HCT116 (cell line): ENCODE results near the gene ITPR2. TPM values are rescaled to one million over a fixed set of nuclear protein-coding genes. Genes with fewer than 3 reads are reported as not detected.

Experiments used
- ATAC-seq: fragments of 200-7000 bp; cut with Tn5 transposase; 2 replicates; pipeline ENCODE4 v1.9.1; 2020; ENCODE audit warnings: mild to moderate bottlenecking, moderate library complexity
- BruUV-seq: library from RNA; stranded (reverse); fragments of 400-500 nt; replicated peaks from 2 replicates; lab custom pipeline; 2021; lab: Mats Ljungman, UMichigan
- CTCF ChIA-PET: fragments of 300-600 bp; sonication (Branson Sonifier 250); formaldehyde crosslinking; loops from one replicate; lab custom pipeline; 2021; ENCODE audit warnings: antibody characterized with exemption; lab: Charles Lee
- POLR2A ChIA-PET: fragments of 300-600, 350-600 bp; sonication (Branson Sonifier 250); formaldehyde crosslinking; loops from one replicate; lab custom pipeline; 2021; ENCODE audit warnings: antibody characterized with exemption; lab: Charles Lee
- RAD21 ChIA-PET, 2 experiments: fragments of 300-600 bp; sonication (Branson Sonifier 250); formaldehyde crosslinking; loops; one replicate each; lab custom pipeline; 2023; ENCODE audit warnings: low total read pairs in 2 of 2; ENCODE audit not compliant: uncharacterized antibody in 2 of 2, unreplicated experiment in 2 of 2, low non-redundant PET in 1 of 2; lab: Charles Lee
- DNase-seq: peaks from one replicate; pipeline ENCODE4 v3.0.0-alpha.2; 2010; ENCODE audit warnings: low read depth, low spot score
- H2AFZ ChIP-seq: fragments of 200-600 bp; shearing (Covaris generic), sonication (generic); 2 replicates; pipeline ENCODE4 v1.6.1; 2017; ENCODE audit warnings: low read depth, mixed run types, mixed read lengths, antibody characterized with exemption, low read length; ENCODE audit not compliant: poor library complexity, severe bottlenecking
- H3K27ac ChIP-seq: 2 replicates; pipeline ENCODE4 v1.5.1; 2012; ENCODE audit warnings: low read depth, low read length
- H3K27me3 ChIP-seq: fragments of 200-600 bp; sonication (generic); 2 replicates; pipeline ENCODE4 v1.6.1; 2016; ENCODE audit warnings: mixed run types, low read length, mixed read lengths; ENCODE audit not compliant: insufficient read depth
- H3K36me3 ChIP-seq, 2 experiments: fragments of 200-500 bp in 1 of 2; fragments of 200-600 bp in 1 of 2; sonication (Bioruptor generic) in 1 of 2; sonication (generic) in 1 of 2; 2 replicates each; pipeline versions ENCODE4 v1.5.1 to v1.6.1; 2014 to 2016; ENCODE audit warnings: low read length in 2 of 2, inconsistent platforms in 1 of 2, mixed read lengths in 1 of 2, mixed run types in 1 of 2; ENCODE audit not compliant: insufficient read depth in 2 of 2, control insufficient read depth in 1 of 2
- H3K4me1 ChIP-seq, 2 experiments: fragments of 200-600 bp in 1 of 2; sonication (generic) in 1 of 2; 2 replicates each; pipeline versions ENCODE4 v1.5.1 to v1.6.1; 2012 to 2017; ENCODE audit warnings: low read length in 2 of 2, inconsistent platforms in 1 of 2, mild to moderate bottlenecking in 1 of 2, mixed read lengths in 1 of 2, mixed run types in 1 of 2, moderate library complexity in 1 of 2; ENCODE audit not compliant: insufficient read depth in 2 of 2, control insufficient read depth in 1 of 2
- H3K4me2 ChIP-seq: fragments of 200-600 bp; sonication (generic); 2 replicates; pipeline ENCODE4 v1.6.1; 2017; ENCODE audit warnings: mixed run types, low read length, mixed read lengths
- H3K4me3 ChIP-seq, 2 experiments: fragments of 200-600 bp in 1 of 2; sonication (generic) in 1 of 2; replicated peaks in 1 of 2; 2 replicates each; pipeline ENCODE4 v1.5.1; 2011 to 2016; ENCODE audit warnings: low read length in 2 of 2, control low read depth in 1 of 2, low read depth in 1 of 2, mild to moderate bottlenecking in 1 of 2, mixed read lengths in 1 of 2, mixed run types in 1 of 2
- H3K79me2 ChIP-seq: fragments of 200-600 bp; sonication (generic); 2 replicates; pipeline ENCODE4 v1.6.1; 2017; ENCODE audit warnings: mild to moderate bottlenecking, mixed run types, low read length, moderate library complexity, mixed read lengths; ENCODE audit not compliant: insufficient read depth
- H3K9ac ChIP-seq: fragments of 200-600 bp; sonication (generic); 2 replicates; pipeline ENCODE4 v1.6.1; 2016; ENCODE audit warnings: low read length, mixed read lengths
- H3K9me2 ChIP-seq: fragments of 200-600 bp; sonication (generic), shearing (Covaris generic); 2 replicates; pipeline ENCODE4 v1.6.1; 2017; ENCODE audit warnings: mixed run types, mild to moderate bottlenecking, moderate library complexity; ENCODE audit not compliant: insufficient read depth
- H3K9me3 ChIP-seq, 2 experiments: fragments of 200-500 bp in 1 of 2; fragments of 200-600 bp in 1 of 2; sonication (Bioruptor generic) in 1 of 2; sonication (generic) in 1 of 2; 2 replicates each; pipeline ENCODE4 v1.6.1; 2014 to 2017; ENCODE audit warnings: low read length in 2 of 2, mixed read lengths in 2 of 2, inconsistent platforms in 1 of 2, low read depth in 1 of 2, mild to moderate bottlenecking in 1 of 2, mixed run types in 1 of 2, moderate library complexity in 1 of 2; ENCODE audit not compliant: control insufficient read depth in 1 of 2, insufficient read depth in 1 of 2
- H4K20me1 ChIP-seq: fragments of 200-600 bp; sonication (generic), shearing (Covaris generic); 2 replicates; pipeline ENCODE4 v1.6.1; 2017; ENCODE audit warnings: mixed run types, mild to moderate bottlenecking, moderate library complexity; ENCODE audit not compliant: insufficient read depth
- EGR1 ChIP-seq: IDR thresholded peaks from 2 replicates; pipeline ENCODE4 v1.6.1; 2012; ENCODE audit warnings: low read depth
- EZH2phosphoT487 ChIP-seq: fragments of 200-600 bp; IDR thresholded peaks from 2 replicates; pipeline ENCODE4 v1.6.1; 2018; ENCODE audit warnings: antibody characterized with exemption, borderline replicate concordance
- FOSL1 ChIP-seq: IDR thresholded peaks from 2 replicates; pipeline ENCODE4 v1.6.1; 2012; ENCODE audit warnings: low read depth
- POLR2A ChIP-seq: IDR thresholded peaks from 2 replicates; pipeline ENCODE4 v1.7.0; 2011; ENCODE audit warnings: borderline replicate concordance; ENCODE audit not compliant: insufficient read depth, insufficient read length; ENCODE audit errors: extremely low read depth
- SP1 ChIP-seq: IDR thresholded peaks from 2 replicates; pipeline ENCODE4 v1.6.1; 2012; ENCODE audit warnings: low read depth
- SRF ChIP-seq: IDR thresholded peaks from 2 replicates; pipeline ENCODE4 v1.6.1; 2012; ENCODE audit warnings: low read depth
- YY1 ChIP-seq: IDR thresholded peaks from 2 replicates; pipeline ENCODE4 v1.6.1; 2011; ENCODE audit warnings: low read length, low read depth, moderate library complexity, mild to moderate bottlenecking; ENCODE audit not compliant: insufficient replicate concordance; ENCODE audit errors: extremely low read depth
- ZFX ChIP-seq: fragments of 450-650 bp; IDR thresholded peaks from 2 replicates; pipeline ENCODE4 v1.6.1; 2017
- intact Hi-C: fragments of 100-400 bp; cut with micrococcal nuclease; formaldehyde crosslinking; loops from 2 replicates; pipeline ENCODE4 v1.10.0; 2022
- total RNA-seq: library from RNA; stranded (reverse); gene quantifications from one replicate; pipeline ENCODE4 v1.2.1, GENCODE V29; 2021; ENCODE audit not compliant: unreplicated experiment
- TF ChIP-seq, protein P1 (sequence below), 3 experiments: fragments of 200-600 bp in 1 of 3; sonication (generic) in 1 of 3; IDR thresholded peaks in 2 of 3; conservative IDR thresholded peaks in 1 of 3; 2 replicates each; pipeline ENCODE4 v1.5.1; 2012 to 2017; ENCODE audit warnings: low read depth in 2 of 3, low read length in 2 of 3, antibody characterized with exemption in 1 of 3, borderline replicate concordance in 1 of 3, control low read depth in 1 of 3, mild to moderate bottlenecking in 1 of 3, mixed read lengths in 1 of 3, mixed run types in 1 of 3, moderate library complexity in 1 of 3; ENCODE audit not compliant: insufficient read depth in 1 of 3
- TF ChIP-seq, protein P2 (sequence below): IDR thresholded peaks from 2 replicates; pipeline ENCODE4 v1.6.1; 2012
- TF ChIP-seq, protein P3 (sequence below): IDR thresholded peaks from 2 replicates; pipeline ENCODE4 v1.6.1; 2012; ENCODE audit warnings: low read depth

The ITPR2 gene
- total RNA-seq, 1 experiment from 2014 or later: 6.5 TPM

DNA sequence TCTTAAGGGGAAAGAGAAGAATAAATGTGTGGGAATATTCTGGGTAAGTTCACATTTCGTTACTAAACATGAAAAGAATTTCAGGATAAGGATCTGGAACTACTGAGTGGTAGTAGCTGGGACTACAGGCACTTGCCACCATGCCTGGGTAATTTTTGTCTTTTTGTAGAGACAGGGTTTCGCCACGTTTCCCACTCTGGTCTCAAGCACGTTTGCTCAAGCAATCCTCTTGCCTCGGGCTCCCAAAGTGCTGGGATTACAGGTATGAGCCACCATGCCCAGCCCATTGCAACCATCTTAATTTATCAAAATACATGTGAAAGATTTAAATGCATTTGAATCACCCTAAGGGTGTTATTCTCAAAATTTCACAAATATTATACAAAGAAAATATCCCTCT is 26.4 kb downstream of the ITPR2 start:
- BruUV-seq: no TSS peak
- no peak overlapping the region for H3K27ac ChIP-seq
- no peak for TF ChIP-seq EGR1
- no peak for TF ChIP-seq YY1
- TF ChIP-seq, protein P1, sequence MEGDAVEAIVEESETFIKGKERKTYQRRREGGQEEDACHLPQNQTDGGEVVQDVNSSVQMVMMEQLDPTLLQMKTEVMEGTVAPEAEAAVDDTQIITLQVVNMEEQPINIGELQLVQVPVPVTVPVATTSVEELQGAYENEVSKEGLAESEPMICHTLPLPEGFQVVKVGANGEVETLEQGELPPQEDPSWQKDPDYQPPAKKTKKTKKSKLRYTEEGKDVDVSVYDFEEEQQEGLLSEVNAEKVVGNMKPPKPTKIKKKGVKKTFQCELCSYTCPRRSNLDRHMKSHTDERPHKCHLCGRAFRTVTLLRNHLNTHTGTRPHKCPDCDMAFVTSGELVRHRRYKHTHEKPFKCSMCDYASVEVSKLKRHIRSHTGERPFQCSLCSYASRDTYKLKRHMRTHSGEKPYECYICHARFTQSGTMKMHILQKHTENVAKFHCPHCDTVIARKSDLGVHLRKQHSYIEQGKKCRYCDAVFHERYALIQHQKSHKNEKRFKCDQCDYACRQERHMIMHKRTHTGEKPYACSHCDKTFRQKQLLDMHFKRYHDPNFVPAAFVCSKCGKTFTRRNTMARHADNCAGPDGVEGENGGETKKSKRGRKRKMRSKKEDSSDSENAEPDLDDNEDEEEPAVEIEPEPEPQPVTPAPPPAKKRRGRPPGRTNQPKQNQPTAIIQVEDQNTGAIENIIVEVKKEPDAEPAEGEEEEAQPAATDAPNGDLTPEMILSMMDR (IDR thresholded peaks at IDR 0.05 in 2 of 3, conservative IDR thresholded peaks at IDR 0.05 in 1 of 3; ENCODE audit: borderline replicate concordance in 1 of 3, insufficient read depth in 1 of 3, low read depth in 2 of 3, low read length in 2 of 3): no peak
- TF ChIP-seq SRF: no peak
- no peak for TF ChIP-seq POLR2A
- no peak for TF ChIP-seq ZFX
- no peak for TF ChIP-seq SP1
- no peak for TF ChIP-seq EZH2phosphoT487
- TF ChIP-seq, protein P2, sequence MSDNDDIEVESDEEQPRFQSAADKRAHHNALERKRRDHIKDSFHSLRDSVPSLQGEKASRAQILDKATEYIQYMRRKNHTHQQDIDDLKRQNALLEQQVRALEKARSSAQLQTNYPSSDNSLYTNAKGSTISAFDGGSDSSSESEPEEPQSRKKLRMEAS: no peak
- TF ChIP-seq FOSL1: no peak
- TF ChIP-seq, protein P3, sequence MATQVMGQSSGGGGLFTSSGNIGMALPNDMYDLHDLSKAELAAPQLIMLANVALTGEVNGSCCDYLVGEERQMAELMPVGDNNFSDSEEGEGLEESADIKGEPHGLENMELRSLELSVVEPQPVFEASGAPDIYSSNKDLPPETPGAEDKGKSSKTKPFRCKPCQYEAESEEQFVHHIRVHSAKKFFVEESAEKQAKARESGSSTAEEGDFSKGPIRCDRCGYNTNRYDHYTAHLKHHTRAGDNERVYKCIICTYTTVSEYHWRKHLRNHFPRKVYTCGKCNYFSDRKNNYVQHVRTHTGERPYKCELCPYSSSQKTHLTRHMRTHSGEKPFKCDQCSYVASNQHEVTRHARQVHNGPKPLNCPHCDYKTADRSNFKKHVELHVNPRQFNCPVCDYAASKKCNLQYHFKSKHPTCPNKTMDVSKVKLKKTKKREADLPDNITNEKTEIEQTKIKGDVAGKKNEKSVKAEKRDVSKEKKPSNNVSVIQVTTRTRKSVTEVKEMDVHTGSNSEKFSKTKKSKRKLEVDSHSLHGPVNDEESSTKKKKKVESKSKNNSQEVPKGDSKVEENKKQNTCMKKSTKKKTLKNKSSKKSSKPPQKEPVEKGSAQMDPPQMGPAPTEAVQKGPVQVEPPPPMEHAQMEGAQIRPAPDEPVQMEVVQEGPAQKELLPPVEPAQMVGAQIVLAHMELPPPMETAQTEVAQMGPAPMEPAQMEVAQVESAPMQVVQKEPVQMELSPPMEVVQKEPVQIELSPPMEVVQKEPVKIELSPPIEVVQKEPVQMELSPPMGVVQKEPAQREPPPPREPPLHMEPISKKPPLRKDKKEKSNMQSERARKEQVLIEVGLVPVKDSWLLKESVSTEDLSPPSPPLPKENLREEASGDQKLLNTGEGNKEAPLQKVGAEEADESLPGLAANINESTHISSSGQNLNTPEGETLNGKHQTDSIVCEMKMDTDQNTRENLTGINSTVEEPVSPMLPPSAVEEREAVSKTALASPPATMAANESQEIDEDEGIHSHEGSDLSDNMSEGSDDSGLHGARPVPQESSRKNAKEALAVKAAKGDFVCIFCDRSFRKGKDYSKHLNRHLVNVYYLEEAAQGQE: no peak
- no peaks in the 10 kb centered on the region for H3K79me2 ChIP-seq
- no peaks in the 10 kb centered on the region for H3K9me3 ChIP-seq
- no peaks in the 10 kb centered on the region for H4K20me1 ChIP-seq
- no peak overlapping the region for H2AFZ ChIP-seq
- ChIA-PET RAD21 (no interaction called here), POLR2A (no interaction called here), CTCF (interaction anchor here (1.8 kb wide), 1 partner anchor 78 kb away, joined by 4 read pairs; no protein-coding TSS in a partner anchor)
- no peaks in the 10 kb centered on the region for H3K36me3 ChIP-seq
- DNase-seq (no peak), ATAC-seq (no peak)
- H3K27me3 ChIP-seq: no peaks in the 10 kb centered on the region
- H3K4me2 ChIP-seq: no peak overlapping the region
- intact Hi-C loops: no loop called here
- 0 out of 2 replicates have a peak, but pooled peaks cover 5% of the 10 kb centered on the region for H3K9me2 ChIP-seq
- no peak overlapping the region for H3K9ac ChIP-seq
- H3K4me1 ChIP-seq: peaks cover 8 to 11% of the 10 kb centered on the region in 2 experiments; a peak in 3 of 4 replicates
- no peak overlapping the region for H3K4me3 ChIP-seq
